ENCODE measurements around the gene TAS2R41. TPM values are rescaled to one million over a fixed set of nuclear protein-coding genes. Genes with fewer than 3 reads are reported as not detected.

The TAS2R41 gene
- total RNA-seq (2021) (not detected in 2 replicates), Bru-seq, nascent RNA (percentile 20 among the genes with signal in this experiment), BruChase-seq, experiment 1, labeled RNA remaining after a 2-hour chase (not detected), BruChase-seq, experiment 2, labeled RNA remaining after a 6-hour chase (not detected)
- long read RNA-seq, result 0 reads

DNA sequence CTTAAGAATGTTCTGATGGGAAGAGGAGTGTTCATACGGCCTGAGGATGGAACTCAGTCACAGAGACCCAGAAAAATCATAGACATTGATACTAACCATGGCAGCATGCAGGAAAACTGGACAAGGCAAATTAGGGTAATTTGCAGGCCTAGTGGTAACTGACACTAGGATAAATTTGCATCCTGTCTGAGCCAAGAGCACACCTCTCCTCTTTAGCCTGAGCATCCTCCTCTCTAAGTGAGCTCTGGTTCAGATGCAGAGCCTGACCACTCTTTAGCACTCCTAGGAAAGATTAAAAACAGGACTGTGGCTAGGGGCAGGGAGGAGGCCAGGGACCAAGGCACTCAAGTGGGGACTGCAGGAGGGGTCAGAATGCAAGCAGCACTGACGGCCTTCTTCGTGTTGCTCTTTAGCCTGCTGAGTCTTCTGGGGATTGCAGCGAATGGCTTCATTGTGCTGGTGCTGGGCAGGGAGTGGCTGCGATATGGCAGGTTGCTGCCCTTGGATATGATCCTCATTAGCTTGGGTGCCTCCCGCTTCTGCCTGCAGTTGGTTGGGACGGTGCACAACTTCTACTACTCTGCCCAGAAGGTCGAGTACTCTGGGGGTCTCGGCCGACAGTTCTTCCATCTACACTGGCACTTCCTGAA, at the start of gene TAS2R41:
Gene TAS2R41, plus strand, starts transcription at position 373 of the 650 bp plus-strand sequence. Its CDS starts 0 bp downstream, at position 373.
- H3K4me3 ChIP-seq (ENCODE audit: low read depth, low read length, poor library complexity, severe bottlenecking), result no peak within 1 kb of the TSS
- BruUV-seq (replicated peaks), result no TSS peak
- DNase-seq (ENCODE audit: low spot score), result no peak
- no peaks in the 10 kb centered on the region for H3K36me3 ChIP-seq (ENCODE audit: insufficient read depth, low read length, poor library complexity, severe bottlenecking)
- H3K4me1 ChIP-seq (ENCODE audit: insufficient read depth, low read length, poor library complexity, severe bottlenecking), result no peaks in the 10 kb centered on the region
- no peaks in the 10 kb centered on the region for H3K27me3 ChIP-seq (replicated peaks; ENCODE audit: insufficient read depth, low read depth, low read length, poor library complexity)
- TF ChIP-seq CTCF (conservative IDR thresholded peaks at IDR 0.05; ENCODE audit: low read depth, low read length) (no peak), EZH2 (IDR thresholded peaks at IDR 0.05; ENCODE audit: borderline replicate concordance, low read depth, low read length, poor library complexity, severe bottlenecking) (no peak)
- no peak within 1 kb of the TSS for H3K27ac ChIP-seq (ENCODE audit: low read depth, low read length, poor library complexity, severe bottlenecking)
- ChIA-PET POLR2A (ENCODE audit: low non-redundant PET) (no interaction called here), CTCF (no interaction called here)
- intact Hi-C loops (cut with micrococcal nuclease; ENCODE audit: unreplicated experiment), result no loop called here
- H3K9me3 ChIP-seq (ENCODE audit: low read depth, low read length, poor library complexity, severe bottlenecking), result no peaks in the 10 kb centered on the region

DNA sequence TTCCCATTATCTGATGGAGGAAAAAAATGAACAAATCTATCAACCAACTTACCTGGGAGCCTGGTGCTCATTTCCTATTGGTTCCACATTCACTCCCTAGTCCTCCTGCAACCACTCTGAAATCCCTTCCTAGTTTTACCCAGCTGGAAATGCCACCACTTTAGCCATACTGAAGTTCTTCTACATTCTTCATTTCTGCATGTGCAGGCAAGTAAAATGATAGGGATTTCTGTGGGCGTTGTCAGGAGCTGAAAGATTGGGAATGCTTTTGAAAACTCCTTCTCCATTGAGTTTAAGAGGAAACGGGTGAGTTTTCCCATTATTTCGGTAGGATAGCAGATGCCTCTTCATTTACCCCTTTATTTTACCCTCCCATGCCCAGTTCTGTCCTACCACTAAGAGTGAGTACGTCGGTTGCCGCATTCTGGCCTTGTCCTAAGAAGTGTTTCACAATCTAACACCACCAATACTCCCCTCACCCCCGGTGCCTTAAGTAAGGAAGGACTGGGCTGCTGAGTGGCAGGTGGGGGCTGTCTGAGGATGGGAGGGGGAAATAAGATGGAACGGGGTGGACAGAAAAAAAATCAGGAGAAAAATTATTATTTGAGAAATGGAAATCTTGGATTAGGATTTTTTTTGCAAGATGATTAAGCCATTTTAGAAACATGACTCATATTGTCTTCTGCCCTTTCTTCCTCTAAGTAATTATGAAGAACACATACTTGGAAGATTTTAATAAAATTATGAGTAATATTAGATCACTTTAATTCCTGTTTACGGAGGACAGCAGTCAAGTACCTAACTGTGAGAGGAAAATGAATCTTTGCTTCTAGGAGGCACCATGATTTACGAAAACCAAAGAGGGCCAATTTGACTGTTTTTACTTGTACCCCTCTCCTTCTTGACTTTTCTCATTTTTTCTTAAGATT, 47.6 kb upstream of the TAS2R41 start:
- intact Hi-C loops (cut with micrococcal nuclease; ENCODE audit: unreplicated experiment), result no loop called here
- Histone ChIP-seq H3K36me3 (ENCODE audit: insufficient read depth, low read length, poor library complexity, severe bottlenecking) (no peaks in the 10 kb centered on the region), H3K9me3 (ENCODE audit: low read depth, low read length, poor library complexity, severe bottlenecking) (no peaks in the 10 kb centered on the region), H3K4me3 (ENCODE audit: low read depth, low read length, poor library complexity, severe bottlenecking) (no peak overlapping the region), H3K27me3 (replicated peaks; ENCODE audit: insufficient read depth, low read depth, low read length, poor library complexity) (no peaks in the 10 kb centered on the region), H3K27ac (ENCODE audit: low read depth, low read length, poor library complexity, severe bottlenecking) (no peak overlapping the region), H3K4me1 (ENCODE audit: insufficient read depth, low read length, poor library complexity, severe bottlenecking) (no peaks in the 10 kb centered on the region)
- ChIA-PET POLR2A (ENCODE audit: low non-redundant PET) (no interaction called here), CTCF (no interaction called here)
- no peak for TF ChIP-seq EZH2 (IDR thresholded peaks at IDR 0.05; ENCODE audit: borderline replicate concordance, low read depth, low read length, poor library complexity, severe bottlenecking)
- no peak for TF ChIP-seq CTCF (conservative IDR thresholded peaks at IDR 0.05; ENCODE audit: low read depth, low read length)
- BruUV-seq (replicated peaks), result no TSS peak
- no peak for DNase-seq (ENCODE audit: low spot score)

- no peak for TF ChIP-seq EZH2 (IDR thresholded peaks at IDR 0.05; ENCODE audit: borderline replicate concordance, low read depth, low read length, poor library complexity, severe bottlenecking)
- no peak for TF ChIP-seq CTCF (conservative IDR thresholded peaks at IDR 0.05; ENCODE audit: low read depth, low read length)
- H3K9me3 ChIP-seq (ENCODE audit: low read depth, low read length, poor library complexity, severe bottlenecking), result no peaks in the 10 kb centered on the region
- intact Hi-C loops (cut with micrococcal nuclease; ENCODE audit: unreplicated experiment), result no loop called here
- POLR2A ChIA-PET (ENCODE audit: low non-redundant PET), result no interaction called here
- no peak overlapping the region for H3K27ac ChIP-seq (ENCODE audit: low read depth, low read length, poor library complexity, severe bottlenecking)
- H3K4me3 ChIP-seq (ENCODE audit: low read depth, low read length, poor library complexity, severe bottlenecking), result no peak overlapping the region
- H3K36me3 ChIP-seq (ENCODE audit: insufficient read depth, low read length, poor library complexity, severe bottlenecking), result no peaks in the 10 kb centered on the region
- no TSS peak for BruUV-seq (replicated peaks)
- H3K4me1 ChIP-seq (ENCODE audit: insufficient read depth, low read length, poor library complexity, severe bottlenecking), result no peaks in the 10 kb centered on the region
- H3K27me3 ChIP-seq (replicated peaks; ENCODE audit: insufficient read depth, low read depth, low read length, poor library complexity), result no peaks in the 10 kb centered on the region
- no peak for DNase-seq (ENCODE audit: low spot score)
- CTCF ChIA-PET, result no interaction called here
Observed at GRCh38 chr7:143431109-143431508, 46.6 kb upstream of the TAS2R41 start.
